Measurements from ENCODE around the gene SEMA3C. TPM values are rescaled to one million over a fixed set of nuclear protein-coding genes. Genes with fewer than 3 reads are reported as not detected.

SEMA3C gene
- polyA plus RNA-seq, 1 experiment = 64.1 TPM

DNA sequence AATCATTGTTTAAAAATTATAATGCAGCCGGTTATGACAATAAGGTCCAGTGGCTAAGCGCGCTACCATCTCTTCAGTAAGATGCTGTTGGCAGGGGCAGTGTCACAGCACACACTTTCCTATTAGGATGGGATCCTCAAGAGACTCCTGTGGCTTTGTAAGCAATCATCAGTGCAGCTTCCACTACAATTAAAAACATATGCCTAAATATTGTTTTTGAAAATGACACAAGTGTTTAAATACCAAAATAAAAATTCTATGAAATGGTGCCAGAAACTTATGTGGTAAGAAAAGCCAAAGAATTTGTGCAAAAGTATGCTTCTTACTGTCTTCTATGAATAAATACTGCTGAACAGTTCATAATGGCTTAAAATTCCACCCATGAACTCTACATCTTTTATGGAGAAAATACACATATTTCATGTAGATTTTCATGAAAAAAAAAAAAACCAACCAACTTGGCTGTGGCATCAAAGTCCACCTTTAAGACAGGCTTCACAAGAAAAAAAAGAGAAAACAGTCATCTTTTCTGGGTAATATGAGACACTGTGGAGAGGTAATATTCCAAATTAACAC is 132.8 kb downstream of the SEMA3C start:
- ChIA-PET POLR2A (no interaction called here), CTCF (no interaction called here)
- Histone ChIP-seq H3K36me3 (ENCODE audit: control insufficient read depth, insufficient read depth, low read length) (peaks cover 1% of the 10 kb centered on the region), H3K4me3 (ENCODE audit: low read depth, low read length) (no peak overlapping the region), H3K27me3 (ENCODE audit: control insufficient read depth, insufficient read depth, low read length) (no peaks in the 10 kb centered on the region)
- TF ChIP-seq, protein P1, sequence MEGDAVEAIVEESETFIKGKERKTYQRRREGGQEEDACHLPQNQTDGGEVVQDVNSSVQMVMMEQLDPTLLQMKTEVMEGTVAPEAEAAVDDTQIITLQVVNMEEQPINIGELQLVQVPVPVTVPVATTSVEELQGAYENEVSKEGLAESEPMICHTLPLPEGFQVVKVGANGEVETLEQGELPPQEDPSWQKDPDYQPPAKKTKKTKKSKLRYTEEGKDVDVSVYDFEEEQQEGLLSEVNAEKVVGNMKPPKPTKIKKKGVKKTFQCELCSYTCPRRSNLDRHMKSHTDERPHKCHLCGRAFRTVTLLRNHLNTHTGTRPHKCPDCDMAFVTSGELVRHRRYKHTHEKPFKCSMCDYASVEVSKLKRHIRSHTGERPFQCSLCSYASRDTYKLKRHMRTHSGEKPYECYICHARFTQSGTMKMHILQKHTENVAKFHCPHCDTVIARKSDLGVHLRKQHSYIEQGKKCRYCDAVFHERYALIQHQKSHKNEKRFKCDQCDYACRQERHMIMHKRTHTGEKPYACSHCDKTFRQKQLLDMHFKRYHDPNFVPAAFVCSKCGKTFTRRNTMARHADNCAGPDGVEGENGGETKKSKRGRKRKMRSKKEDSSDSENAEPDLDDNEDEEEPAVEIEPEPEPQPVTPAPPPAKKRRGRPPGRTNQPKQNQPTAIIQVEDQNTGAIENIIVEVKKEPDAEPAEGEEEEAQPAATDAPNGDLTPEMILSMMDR (IDR thresholded peaks at IDR 0.05; ENCODE audit: insufficient read depth, low read depth, low read length) = no peak
- peak; percentile 60 for DNase-seq (ENCODE audit: low read depth)

DNA sequence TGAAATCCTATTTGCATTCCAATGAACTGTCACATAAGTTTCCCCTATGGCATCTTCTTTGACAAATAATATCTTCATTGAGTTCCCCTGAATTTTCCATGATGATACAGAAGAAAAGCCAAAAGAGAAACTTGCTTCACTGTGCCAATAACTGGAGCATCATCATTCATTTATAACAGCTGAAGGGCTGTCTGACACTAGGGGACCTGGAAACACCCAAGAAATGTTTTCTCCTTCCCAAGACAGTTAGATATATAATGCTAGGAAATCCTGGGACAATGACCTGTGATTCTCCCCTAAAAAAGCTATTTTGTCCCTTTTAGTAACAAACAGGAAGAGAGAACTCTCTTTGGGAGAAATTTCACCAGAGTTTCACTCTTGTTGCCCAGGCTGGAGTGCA is 133.6 kb downstream of the SEMA3C start:
- TF ChIP-seq, protein P1 (IDR thresholded peaks at IDR 0.05; ENCODE audit: insufficient read depth, low read depth, low read length) = no peak
- DNase-seq (ENCODE audit: low read depth) = no peak
- Histone ChIP-seq H3K27me3 (ENCODE audit: control insufficient read depth, insufficient read depth, low read length) (no peaks in the 10 kb centered on the region), H3K4me3 (ENCODE audit: low read depth, low read length) (no peak overlapping the region), H3K36me3 (ENCODE audit: control insufficient read depth, insufficient read depth, low read length) (peaks cover 1% of the 10 kb centered on the region)
- POLR2A ChIA-PET = no interaction called here
- CTCF ChIA-PET = no interaction called here

DNA sequence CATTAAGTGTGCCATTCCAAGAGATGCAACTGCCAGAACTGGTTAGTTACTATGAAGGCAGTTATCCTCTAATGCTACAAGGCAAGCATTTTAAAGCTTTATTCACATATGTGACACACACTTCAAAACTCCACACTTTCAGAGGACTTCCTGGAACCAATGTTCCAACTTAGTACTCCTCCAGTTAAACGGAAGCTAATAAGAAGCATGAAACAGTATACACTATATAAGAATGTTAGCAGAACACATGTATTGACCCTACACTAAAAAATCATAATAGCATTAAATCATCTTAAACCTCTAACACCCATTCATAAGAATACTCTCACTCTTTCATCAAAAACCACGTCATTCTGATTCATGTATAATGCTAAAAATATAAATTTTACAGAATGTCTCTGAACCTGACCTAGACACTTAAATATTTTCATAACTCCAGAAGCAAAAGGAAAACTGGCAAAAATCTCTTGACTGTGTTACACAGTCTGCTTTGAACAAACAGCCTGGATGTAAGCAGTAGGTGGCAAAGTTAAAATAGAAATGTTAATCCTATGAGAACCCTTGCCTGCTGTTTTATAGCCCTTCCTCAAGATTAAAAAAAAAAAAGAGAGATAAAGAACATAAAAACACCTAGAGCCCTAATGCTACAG is 135.0 kb downstream of the SEMA3C start:
- no peak for DNase-seq (ENCODE audit: low read depth)
- no peak overlapping the region for H3K4me3 ChIP-seq (ENCODE audit: low read depth, low read length)
- no peaks in the 10 kb centered on the region for H3K27me3 ChIP-seq (ENCODE audit: control insufficient read depth, insufficient read depth, low read length)
- TF ChIP-seq, protein P1 (IDR thresholded peaks at IDR 0.05; ENCODE audit: insufficient read depth, low read depth, low read length) = no peak
- POLR2A ChIA-PET = no interaction called here
- no peaks in the 10 kb centered on the region; the same call in none of the 2 replicates for H3K36me3 ChIP-seq (ENCODE audit: control insufficient read depth, insufficient read depth, low read length)
- CTCF ChIA-PET = no interaction called here

DNA sequence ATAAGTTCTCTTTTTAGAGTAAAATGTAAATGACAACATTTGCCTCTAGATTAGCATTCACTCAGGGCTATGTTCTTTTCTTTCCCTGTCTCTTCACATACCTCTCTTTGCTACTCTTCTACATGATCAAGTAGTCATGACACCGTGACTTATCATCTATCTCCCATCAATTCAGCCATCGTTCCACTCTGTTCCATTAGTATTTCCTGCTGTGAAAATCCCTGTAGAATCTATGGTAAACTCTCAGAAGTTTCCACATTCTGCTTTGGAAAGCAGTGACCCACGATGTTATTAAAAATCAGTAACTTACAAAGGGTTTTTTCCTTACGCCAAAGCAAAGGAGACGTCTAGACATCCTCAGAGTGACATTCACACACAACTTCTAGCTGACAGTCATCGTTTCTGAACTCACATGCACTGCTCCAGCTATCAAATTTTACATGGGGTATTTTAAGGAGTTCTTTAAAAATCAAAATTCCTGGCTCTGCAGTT is 135.6 kb downstream of the SEMA3C start:
- H3K4me3 ChIP-seq (ENCODE audit: low read depth, low read length) = no peak overlapping the region
- POLR2A ChIA-PET = no interaction called here
- TF ChIP-seq, protein P1 (IDR thresholded peaks at IDR 0.05; ENCODE audit: insufficient read depth, low read depth, low read length) = no peak
- no peak for DNase-seq (ENCODE audit: low read depth)
- CTCF ChIA-PET = no interaction called here
- no peaks in the 10 kb centered on the region for H3K27me3 ChIP-seq (ENCODE audit: control insufficient read depth, insufficient read depth, low read length)
- no peaks in the 10 kb centered on the region; the same call in 1 of the 2 replicates for H3K36me3 ChIP-seq (ENCODE audit: control insufficient read depth, insufficient read depth, low read length)

DNA sequence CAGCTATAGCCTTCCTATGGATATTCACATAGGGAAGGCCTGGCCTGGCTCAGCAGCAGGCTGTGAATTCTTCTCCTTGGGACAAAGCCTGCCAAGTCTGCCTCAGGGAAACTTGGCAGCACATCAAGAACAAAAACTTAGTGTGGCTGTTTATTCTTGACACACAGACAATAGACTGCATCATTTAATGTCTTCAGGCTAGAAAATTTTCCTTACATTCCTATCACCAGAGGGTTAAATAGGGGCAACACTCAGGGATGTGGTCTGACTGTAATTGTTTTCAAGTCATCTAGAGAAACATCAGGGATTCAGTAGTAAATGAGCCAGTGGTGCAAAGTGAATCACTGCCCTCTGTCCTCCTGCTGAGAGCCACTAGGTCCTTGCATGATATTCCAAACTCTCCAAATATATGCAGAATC is 137.3 kb downstream of the SEMA3C start:
- ChIA-PET CTCF (interaction anchor here (0.7 kb wide), 1 partner anchor 59 kb away, joined by 4 read pairs; no protein-coding TSS in a partner anchor), POLR2A (interaction anchor here (0.6 kb wide), 1 partner anchor 102 kb away, joined by 3 read pairs; no protein-coding TSS in a partner anchor)
- TF ChIP-seq, protein P1 (IDR thresholded peaks at IDR 0.05; ENCODE audit: insufficient read depth, low read depth, low read length) = 0 out of 2 replicates have a peak, but pooled peaks have one; percentile 8
- no peaks in the 10 kb centered on the region for H3K36me3 ChIP-seq (ENCODE audit: control insufficient read depth, insufficient read depth, low read length)
- H3K4me3 ChIP-seq (ENCODE audit: low read depth, low read length) = no peak overlapping the region
- peak; percentile 53 for DNase-seq (ENCODE audit: low read depth)
- no peaks in the 10 kb centered on the region for H3K27me3 ChIP-seq (ENCODE audit: control insufficient read depth, insufficient read depth, low read length)

Measured in BJ (cell line).